Effector CD4-positive, alpha-beta T cell (primary cell): ENCODE data around the gene FHDC1.

Experiments
- DNase-seq: peaks from one replicate; pipeline ENCODE4 v3.0.0-alpha.2; 2020

FHDC1 gene

DNA sequence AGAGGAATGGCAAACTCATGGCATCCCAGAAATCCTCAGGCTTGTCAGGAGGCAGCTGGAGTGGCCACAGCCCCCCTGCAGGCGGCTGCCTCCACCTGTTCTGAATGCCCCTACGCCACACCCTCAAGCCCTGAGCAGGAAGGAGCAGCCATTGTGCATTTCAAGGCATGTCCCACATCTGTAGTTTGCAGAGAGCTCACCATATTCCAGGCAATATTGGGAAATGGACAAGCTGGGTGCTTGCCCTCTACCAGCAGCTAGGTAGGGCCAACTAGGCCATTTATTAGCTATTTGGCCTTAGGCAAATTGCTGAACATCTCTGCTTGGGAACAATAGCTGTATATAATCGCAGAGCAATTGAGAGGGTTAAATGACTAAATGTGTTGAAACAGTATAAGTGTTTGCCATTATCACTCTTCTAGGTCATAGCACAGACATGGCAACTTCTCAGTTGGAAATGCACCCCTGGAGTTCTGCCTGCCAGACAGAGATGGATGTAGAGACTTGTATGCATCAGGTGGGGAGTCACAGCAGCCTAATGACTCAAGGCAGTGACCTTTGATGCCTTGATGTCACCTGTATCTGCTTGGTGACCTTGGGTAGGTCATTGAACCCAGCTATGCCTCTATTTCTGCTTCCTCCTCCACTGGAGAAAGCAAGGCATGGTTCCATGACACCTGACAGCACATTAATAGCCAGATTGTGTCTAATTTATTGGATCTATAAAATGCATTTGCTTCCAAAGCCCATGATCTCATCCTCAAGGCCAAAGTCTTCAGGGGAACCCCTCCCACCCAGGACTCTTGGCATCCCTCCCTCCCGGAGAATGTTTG is 52.8 kb downstream of the FHDC1 start:
- DNase-seq = no peak

DNA sequence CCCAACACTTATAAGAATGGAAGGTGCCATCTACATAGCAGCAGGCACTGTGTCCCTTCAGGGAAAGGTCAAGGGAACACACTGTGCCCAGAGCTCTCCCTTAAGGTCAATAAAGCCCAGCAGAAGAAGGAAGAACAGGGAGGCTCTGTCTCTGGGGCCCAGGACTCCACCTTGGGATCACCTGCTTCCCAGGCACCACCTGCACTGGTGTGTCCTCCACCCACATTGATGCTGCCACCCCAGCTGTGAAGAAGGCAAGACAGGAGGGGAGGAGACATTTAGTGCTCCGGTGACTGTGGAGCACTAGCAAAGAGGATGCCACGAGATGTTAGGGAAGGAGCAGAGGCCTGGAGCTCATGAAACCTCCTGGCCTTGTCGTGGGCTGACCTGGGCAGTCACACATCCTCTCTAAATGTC is 53.4 kb downstream of the FHDC1 start:
- DNase-seq = no peak

DNA sequence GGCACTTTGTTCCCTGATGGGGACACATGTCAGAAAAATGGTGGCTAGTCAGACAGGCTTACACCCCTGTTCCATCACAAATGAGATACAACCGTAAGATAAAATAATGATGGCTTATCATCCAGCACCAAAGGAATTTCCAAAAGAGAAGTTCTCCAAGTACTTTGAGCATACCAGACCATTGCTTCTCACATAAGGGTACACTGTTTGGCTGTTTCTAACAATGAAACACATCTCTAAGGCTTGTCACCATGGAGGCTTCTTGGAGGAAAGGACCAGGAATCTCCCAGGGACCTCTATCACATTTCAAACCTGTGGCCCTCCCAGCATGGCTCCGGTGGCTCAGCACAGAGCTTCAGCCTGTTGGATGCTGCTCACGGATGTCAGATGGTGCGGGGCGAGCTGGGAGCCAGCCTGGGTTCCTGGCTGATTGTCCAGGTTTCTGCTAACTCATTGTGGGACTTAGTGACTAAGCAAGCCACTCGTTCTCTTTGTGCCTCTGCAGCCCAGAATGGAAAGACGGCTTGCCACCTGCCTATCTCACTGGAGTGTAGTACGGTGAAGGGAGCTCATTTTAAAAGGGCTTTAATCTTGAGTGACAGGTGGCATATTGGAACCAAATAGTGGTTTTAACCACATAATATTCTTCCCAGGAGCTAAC is 54.5 kb downstream of the FHDC1 start:
- no peak for DNase-seq

DNA sequence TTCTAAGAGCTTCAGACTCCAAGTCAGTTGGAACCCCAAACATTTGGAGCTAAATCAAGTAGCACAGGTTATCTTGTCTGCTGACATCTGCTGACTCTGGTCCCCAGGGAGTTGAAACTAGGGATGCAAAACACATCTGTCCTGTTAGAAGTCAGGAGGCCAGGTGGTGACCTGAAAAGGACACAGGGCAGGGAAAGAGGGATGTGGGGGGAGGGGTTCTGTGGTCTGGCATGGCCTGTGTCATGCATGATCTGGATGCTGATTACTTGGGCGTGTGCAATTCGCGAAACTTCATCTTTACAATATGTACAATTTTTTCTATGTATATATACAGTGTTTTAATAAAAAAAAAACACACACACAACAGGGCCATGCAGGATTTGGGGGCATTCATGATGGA is 55.3 kb downstream of the FHDC1 start:
- DNase-seq = no peak

DNA sequence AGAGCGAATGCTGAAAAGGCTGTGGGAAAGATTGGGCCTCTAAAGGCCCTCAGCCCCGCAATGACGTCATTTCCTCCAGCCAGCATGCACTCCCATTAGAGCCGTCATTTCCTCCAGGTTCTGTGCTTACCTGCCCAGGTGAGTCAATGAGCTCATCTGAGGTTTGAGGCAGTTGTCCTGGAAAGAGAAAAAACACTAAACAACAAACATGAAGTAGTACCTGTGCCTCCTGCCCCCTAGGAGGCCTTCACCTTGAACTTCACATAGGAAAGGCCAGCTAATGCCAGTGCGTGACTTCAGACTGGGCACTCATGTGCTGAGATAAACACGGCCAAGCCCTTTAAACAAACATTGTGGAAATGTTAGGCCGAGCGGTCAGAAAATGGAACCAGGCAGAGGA is 55.9 kb downstream of the FHDC1 start:
- DNase-seq = no peak

DNA sequence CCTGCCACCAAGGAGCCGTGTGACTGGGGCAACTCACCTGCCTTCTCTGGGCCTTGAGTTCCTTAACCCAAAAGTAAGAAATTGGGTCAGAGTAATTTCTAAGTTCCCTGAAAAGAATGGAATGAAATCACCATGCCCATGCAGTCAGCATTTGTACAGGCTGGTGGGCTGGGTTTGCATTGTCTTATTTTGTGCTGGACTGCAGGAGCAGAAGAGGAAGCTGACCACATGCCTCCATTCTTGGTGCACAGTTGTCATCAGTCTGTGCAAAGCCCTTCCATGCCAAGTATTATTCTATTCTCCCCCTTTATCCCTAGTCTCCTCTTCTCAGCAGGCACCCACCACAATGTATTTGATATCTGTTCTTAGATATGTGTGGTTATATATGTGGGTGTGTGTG is 56.3 kb downstream of the FHDC1 start:
- no peak for DNase-seq

DNA sequence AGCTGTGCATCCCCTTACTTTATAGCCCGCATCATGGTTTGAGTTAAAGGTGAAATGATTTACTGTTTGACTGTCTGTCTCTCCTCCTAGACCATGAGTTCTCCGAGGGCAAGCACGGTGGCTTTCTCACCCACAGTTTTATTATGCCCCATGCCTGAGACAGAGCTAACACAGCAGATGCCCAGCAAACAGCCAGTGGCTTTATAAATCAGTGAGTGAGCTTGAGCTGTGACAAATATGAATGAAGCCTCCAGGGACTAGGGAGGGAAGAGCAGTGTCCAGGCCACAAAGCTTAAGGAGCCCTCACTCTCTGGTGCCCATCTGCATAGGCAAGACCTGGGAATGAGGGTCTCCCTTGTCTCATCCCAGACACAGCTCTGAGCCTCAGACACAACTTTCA is 57.9 kb downstream of the FHDC1 start:
- DNase-seq = no peak

DNA sequence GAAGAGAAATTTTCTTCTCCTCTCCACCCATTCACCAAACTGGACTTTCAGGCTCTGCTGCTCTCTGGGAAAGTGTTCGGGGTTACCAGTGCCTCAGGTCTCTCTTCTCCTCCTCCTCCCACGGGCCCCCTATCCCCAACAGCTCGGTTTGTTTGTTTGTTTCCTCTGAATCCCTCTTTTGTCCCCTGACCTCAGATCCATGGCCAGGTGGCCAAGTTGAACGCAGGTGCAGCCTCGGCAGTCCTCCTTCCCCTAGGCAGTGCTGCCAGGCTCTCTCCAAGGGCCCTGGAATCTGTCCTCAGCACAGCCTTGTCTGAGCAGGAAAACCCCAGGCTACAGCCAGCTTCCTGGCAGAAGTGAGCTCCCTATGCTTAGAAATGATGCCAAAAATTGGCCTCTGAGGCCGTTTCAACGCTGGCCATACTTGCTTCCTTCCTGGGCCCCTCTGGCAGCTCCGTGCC is 60.0 kb downstream of the FHDC1 start:
- no peak for DNase-seq

DNA sequence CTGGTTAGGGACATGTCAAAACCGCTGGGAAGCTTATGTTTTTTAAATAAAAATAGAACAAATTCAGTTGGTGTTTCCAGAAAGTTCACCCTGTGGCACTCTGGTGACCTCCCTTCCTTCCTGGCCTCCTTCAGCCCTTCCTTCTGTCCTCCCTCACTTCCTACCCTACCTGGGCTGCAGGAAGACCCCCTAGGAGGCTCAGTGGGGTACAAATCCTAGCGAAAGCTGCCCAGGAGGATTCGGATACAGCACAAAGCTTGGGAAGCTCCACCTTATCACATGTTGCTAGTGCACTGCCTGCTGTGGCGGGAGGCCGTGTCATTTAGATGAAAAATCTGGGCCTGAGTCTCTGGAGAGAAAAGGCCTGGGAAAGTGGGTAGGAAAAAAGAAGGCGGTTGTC is 60.5 kb downstream of the FHDC1 start:
- no peak for DNase-seq

DNA sequence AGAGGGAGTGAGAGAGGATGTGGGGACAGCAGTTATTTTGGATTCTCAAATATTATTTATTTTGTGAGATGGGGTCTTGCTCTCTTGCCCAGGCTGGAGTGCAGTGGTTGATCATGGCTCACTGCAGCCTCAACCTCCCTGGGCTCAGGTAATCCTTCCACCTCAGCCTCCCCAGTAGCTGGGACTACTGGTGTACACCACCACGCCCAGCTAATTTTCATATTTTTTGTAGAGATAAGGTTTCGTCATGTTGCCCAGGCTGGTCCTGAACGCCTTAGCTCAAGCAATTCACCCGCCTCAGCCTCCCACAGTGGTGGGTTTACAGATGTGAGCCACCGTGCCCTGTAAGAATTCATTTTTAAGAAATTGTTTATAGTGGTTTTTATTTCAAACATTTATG is 61.2 kb downstream of the FHDC1 start:
- no peak for DNase-seq

DNA sequence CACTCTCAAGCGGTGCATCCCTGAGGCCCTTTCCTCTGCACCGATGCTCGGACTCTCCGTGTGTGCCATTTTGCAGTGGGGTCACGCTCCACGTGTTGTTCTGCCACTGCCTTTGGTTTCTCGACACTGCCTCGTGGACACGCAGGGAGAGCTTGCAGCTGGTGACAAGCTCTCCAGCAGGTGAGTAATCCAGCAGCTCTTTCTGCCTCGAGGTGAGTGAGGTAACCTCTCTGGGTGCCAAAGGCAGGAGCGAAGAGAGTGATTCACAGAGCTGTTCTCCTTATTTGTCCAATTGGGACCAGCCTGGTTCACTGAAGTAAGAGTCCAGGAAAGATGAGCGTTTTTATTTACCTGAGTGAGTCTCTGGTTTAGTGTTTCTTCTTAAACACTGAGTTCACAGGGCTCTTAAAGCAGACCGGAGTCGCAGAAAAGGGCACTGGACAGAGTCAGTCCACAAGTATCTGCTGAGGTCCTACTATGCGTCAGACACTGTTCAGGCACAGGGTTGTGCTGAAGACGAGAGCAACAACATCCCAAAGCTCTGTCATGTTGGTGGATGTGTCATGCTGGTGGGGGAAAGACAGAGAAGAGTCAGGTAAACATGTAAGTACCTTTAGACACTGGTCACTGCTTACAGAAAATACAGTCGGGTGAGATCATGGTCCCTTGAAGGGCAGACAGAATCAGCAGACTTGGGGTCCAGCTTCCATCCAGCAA is 61.8 kb downstream of the FHDC1 start:
- no peak for DNase-seq

DNA sequence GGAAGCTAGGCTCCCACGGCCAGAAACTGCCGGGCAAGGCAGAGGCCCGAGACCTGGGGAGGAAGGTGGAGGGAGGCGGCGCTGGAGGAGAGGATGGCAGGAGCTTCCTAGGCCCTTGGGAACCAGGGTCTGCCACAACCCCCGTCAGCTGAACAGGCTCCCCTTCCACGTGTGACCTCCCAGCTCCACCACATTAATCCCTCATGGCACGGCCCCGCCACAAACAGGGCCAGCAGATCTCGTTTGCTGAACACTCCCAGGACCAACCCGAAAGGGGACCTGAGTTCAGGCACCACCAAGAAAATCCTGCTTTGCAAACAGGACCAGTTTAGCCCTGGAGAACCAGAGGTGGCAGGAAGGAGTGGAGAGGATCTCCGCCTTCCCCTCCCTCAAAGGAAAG is 62.7 kb downstream of the FHDC1 start:
- no peak for DNase-seq

DNA sequence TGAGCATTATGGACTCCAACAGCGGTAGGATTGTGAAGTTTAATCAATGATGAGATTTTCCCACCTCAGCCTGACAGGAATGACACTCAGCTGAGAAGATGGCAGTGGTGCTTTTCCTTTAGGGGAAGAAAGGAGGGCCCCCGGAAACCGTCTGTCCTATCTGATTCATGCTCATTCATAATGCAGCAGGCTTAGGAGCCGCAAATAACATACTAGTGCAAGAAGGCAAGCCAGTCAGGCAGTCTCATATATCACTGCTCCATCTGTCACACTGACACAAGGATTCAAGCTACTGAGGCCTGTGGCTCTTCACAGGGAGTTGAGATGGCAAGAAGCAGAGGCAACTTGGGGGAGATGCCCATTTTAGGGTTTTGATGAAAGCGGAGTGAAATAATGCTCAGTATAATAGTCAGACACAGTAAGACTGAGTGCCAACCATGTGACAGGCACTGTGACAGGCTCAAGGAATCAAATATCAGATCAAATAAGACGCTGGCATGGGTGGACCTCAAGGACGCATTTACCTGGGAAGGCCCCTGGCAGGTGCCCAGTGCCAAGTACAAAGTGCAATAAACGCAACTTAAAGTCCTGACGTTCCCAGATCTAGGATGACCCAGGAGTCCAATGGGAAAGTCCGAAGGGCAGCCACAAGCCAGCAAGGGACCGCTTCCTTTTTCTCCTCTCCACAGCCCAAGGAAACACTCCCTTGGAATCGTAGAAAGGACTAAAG is 63.4 kb downstream of the FHDC1 start:
- DNase-seq = no peak

DNA sequence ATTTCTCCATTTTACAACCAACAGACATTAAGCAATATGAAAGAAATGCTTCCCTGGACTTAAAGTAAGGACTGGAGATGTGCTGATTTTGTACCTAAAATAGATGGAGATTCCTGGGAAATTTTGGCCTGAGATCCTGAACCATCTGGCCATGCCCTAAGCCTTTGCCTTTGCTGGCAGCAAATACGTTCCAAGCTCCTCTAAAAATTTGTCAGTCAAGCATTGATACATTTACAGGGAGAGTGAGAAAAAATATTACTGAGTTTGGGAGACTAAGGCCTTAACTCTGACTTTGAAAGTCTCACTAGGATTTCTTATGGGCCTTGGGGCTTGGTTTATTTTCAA is 63.9 kb downstream of the FHDC1 start:
- no peak for DNase-seq

DNA sequence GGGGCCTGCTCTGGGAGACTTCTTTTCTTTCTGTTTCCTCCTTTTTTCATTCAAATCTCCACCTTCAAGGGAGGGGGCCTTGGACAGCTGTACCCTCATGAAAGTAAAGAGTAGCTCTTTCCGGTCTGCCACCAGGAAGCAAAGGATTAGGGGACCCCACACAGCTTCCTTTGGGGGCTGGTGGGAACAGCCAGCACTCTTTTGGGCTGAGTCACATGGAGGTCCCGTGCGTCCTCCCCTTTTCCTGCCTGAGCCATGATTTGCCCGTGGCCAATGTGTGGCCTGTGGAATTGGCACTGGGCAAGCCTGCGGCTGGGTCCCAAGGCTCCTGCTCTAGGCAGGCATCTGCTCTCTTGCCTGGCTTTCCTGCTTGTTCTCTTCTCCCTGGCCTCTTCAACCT is 65.5 kb downstream of the FHDC1 start:
- DNase-seq = no peak

DNA sequence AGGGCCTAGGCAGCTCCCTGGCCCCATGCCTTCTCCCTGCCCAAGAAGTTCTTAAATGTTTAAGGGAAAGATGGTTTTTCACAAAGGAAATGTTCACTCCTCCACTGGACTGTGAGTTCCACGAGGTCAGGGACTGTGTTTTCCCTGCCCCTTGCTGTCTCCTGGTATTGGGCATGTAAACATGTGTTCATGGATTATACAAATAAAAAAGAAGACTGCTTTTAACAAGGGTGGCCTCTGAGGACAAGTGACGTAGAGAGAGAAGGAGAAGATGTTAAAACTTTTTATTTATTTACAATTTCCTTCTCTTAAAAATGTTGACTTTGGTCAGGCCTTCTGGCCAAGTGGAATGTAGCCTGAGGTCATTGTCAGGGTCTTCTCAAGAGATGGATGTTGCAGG is 66.0 kb downstream of the FHDC1 start:
- no peak for DNase-seq

DNA sequence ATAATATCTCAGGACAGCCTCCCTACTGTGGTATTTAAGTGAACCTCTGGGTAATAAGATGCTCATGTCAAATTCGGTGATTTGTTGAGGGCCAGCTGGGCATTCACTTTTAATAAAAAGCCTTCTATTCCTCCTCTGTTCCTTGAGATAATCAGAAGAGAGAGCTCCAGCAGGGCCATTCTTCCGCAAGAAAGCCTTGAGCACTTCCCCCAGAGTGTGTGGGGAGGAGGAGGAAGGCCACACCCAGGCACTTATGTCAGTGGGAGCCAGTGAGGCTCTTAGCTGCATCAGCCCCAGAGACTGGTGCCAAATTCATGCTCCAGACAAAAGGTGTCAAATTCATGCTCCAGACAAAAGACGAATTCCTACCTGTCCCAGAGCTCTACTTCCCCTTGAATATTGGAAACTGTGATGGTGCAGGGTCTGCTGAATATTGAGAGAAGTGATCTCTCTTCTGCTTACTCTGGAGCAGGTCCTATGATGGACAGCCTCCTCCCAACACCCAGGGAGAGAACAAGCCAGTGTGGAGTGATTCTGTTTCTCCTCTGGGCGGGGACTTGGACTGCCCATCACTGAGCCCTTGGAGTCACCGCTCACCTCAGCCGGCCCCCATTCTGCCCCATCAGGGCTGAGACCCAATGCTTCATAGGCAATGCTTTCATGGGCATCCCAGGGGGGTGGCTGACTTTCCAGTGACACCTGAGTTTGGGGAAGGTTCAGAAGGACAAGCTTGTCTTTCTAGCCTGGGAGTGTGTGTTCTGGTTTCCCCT is 68.1 kb downstream of the FHDC1 start:
- DNase-seq = no peak

DNA sequence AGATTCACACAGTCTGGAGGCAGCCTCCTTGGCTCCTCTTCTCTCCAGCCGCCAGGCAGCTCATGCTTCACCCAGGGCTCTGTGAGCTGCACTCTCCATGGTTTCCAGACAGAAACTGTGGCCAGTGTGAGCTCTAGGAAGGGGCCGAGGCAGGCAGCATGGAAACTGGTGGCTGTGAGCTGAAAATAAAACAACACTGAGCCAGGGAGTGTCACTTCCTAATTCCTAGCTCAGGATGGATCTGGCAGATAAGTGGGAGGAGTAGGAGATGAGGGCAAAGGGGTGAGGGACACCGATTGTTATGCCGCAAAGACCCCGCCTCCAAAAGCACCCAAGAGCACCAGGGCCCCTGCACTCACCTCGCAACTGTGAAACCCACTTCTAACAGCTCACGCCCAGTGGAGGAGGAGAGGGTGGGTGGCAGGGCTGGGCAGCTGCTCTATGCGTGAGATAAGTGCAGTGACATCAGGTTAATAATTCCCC is 69.8 kb downstream of the FHDC1 start:
- no peak for DNase-seq

DNA sequence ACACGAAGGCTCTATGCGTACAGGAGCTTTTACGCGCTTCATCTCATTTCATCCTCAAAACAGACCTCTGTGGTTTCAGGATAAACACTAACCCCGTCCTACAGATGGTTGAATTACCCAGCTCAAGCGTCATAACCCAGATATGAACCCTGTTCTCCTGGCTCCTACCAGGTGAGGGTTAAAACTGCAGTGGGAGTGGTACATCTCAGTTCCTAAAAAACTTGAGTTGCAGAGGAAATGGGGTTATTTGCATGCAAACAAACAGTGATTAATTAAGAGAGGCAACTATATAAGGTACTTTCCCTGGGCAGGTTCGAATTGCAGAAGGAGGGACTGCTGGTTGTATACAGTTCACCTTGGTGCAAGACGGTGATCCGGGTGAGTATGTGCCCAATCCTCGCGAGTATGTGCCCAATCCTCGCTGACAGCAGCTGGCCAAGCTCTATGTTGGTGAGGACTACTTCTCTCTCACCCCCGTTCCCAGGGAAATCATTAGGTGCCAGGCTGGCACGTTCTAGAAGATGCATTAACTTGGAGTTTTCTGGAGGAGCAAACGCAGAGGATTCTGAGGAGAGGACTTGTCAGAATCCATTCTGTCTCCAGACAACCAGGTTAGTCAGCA is 72.6 kb downstream of the FHDC1 start:
- DNase-seq = no peak

DNA sequence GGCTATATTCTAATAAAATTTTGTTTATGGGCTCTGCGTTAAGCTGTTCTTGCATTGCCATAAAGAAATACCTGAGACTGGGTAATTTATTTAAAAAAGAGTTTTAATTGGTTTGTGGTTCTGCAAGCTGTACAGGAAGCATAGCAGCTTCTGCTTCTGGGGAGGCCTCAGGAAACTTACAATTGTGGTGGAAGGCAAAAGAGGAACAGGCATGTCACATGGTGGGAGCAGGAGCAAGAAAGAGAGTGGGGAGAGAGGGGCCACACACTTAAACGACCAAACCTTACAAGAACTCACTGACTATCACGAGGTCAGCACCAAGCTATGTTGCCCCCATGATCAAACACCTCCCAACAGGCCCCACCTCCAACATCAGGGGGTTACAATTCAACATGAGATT is 74.0 kb downstream of the FHDC1 start:
- no peak for DNase-seq

DNA sequence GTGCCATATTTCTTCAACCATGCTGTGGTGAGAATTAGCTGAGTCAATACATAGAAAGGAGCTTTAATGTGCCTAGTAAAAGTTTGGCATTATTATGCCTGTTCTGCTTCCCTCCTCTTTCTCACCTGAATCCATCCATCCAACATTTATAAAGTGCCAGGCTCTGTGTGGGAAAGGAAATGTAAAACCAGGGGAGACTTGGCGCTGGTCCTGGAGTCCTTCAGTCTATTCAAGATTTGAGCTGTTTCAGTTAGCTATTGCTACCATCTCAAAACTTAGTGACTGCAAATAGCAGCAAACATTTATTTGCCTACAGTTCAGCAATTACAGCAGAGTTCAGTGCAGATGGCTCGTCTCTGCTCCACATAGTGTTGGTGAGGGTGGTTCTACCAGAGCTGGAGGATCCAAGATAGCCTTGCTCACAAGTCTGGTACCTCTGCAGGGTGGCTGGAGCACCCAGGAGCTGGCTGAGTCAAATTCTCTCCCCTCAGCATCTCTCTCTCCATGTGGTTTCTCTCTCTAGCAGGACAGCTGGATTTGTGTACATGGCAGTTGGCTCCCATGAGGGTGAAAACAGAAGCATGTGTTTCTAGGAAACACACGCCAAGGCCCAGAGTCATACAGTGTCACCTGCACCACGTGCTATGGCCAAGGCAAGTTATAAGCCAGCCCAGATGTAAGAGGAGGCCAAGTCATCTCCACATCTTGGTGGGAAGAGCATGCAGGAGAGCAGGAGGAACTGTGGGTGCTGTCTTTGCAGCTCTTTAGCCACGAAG is 77.3 kb downstream of the FHDC1 start:
- no peak for DNase-seq
